ENCODE results near the gene ZMYND15. TPM values are rescaled to one million over a fixed set of nuclear protein-coding genes. Genes with fewer than 3 reads are reported as not detected.

ZMYND15 gene
- total and polyA plus RNA-seq, 2 of the 13 experiments (the other 11 are each of a cell fraction or from before 2014, with no cell fraction given), result 0.24 to 2.7 TPM

DNA sequence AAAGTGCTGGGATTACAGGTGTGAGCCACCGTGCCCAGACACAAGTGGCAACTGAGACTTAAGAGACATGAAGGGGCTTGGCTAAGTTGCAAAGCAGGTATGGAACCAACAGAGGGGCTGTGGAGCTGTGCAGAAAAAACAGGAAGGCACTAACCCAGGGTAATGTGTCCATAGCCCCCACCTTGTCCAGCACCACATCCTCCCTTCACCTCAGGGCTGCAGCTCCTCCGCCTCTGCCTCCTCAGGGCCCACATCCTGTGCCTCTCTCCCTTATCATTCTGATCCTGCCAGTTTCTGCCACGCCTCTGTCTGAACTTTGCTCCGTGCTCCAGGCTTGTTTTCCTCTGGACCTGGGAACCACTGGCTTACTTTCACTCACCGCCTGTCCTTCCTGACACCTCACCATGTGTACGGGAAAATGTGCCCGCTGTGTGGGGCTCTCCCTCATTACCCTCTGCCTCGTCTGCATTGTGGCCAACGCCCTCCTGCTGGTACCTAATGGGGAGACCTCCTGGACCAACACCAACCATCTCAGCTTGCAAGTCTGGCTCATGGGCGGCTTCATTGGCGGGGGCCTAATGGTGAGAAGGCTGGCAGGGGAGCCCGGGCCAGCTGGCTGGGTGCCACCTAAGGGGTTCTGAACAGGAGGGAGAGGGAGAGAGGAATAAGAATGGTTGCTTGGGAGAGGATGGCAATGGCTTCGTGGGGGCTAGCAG, 32.0 kb downstream of the ZMYND15 start, which contains the start of gene TM4SF5 (continued):
- TF ChIP-seq, protein P1, sequence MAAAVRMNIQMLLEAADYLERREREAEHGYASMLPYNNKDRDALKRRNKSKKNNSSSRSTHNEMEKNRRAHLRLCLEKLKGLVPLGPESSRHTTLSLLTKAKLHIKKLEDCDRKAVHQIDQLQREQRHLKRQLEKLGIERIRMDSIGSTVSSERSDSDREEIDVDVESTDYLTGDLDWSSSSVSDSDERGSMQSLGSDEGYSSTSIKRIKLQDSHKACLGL (CRISPR knock-in tag; IDR thresholded peaks at IDR 0.05), result peak; percentile 94; the same call in 1 of the 2 replicates
- TF ChIP-seq, protein P2, sequence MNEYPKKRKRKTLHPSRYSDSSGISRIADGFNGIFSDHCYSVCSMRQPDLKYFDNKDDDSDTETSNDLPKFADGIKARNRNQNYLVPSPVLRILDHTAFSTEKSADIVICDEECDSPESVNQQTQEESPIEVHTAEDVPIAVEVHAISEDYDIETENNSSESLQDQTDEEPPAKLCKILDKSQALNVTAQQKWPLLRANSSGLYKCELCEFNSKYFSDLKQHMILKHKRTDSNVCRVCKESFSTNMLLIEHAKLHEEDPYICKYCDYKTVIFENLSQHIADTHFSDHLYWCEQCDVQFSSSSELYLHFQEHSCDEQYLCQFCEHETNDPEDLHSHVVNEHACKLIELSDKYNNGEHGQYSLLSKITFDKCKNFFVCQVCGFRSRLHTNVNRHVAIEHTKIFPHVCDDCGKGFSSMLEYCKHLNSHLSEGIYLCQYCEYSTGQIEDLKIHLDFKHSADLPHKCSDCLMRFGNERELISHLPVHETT (CRISPR knock-in tag; conservative IDR thresholded peaks at IDR 0.05), result 0 out of 2 replicates have a peak, but pooled peaks have one; percentile 19
- TF ChIP-seq ISX (CRISPR knock-in tag; conservative IDR thresholded peaks at IDR 0.05), result peak; percentile 55; the same call in 1 of the 2 replicates
- TF ChIP-seq ZNF709 (CRISPR knock-in tag; IDR thresholded peaks at IDR 0.05), result peak; percentile 68; the same call in 1 of the 2 replicates
- TF ChIP-seq, protein P3, sequence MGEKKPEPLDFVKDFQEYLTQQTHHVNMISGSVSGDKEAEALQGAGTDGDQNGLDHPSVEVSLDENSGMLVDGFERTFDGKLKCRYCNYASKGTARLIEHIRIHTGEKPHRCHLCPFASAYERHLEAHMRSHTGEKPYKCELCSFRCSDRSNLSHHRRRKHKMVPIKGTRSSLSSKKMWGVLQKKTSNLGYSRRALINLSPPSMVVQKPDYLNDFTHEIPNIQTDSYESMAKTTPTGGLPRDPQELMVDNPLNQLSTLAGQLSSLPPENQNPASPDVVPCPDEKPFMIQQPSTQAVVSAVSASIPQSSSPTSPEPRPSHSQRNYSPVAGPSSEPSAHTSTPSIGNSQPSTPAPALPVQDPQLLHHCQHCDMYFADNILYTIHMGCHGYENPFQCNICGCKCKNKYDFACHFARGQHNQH (CRISPR knock-in tag; IDR thresholded peaks at IDR 0.05), result peak; percentile 84
- TF ChIP-seq, protein P4, sequence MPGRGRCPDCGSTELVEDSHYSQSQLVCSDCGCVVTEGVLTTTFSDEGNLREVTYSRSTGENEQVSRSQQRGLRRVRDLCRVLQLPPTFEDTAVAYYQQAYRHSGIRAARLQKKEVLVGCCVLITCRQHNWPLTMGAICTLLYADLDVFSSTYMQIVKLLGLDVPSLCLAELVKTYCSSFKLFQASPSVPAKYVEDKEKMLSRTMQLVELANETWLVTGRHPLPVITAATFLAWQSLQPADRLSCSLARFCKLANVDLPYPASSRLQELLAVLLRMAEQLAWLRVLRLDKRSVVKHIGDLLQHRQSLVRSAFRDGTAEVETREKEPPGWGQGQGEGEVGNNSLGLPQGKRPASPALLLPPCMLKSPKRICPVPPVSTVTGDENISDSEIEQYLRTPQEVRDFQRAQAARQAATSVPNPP (CRISPR knock-in tag; IDR thresholded peaks at IDR 0.05), result 0 out of 2 replicates have a peak, but pooled peaks have one; percentile 69
- TF ChIP-seq IKZF4 (CRISPR knock-in tag; IDR thresholded peaks at IDR 0.05; ENCODE audit: borderline replicate concordance, low read depth, not compliant biosample characterization), result no peak
- no peak; the same call in 1 of the 2 replicates for TF ChIP-seq ELF1 (CRISPR knock-in tag; IDR thresholded peaks at IDR 0.05)
- no peak for TF ChIP-seq ZZZ3 (CRISPR knock-in tag; IDR thresholded peaks at IDR 0.05; ENCODE audit: borderline replicate concordance)
- TF ChIP-seq, protein P5, sequence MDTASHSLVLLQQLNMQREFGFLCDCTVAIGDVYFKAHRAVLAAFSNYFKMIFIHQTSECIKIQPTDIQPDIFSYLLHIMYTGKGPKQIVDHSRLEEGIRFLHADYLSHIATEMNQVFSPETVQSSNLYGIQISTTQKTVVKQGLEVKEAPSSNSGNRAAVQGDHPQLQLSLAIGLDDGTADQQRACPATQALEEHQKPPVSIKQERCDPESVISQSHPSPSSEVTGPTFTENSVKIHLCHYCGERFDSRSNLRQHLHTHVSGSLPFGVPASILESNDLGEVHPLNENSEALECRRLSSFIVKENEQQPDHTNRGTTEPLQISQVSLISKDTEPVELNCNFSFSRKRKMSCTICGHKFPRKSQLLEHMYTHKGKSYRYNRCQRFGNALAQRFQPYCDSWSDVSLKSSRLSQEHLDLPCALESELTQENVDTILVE (CRISPR knock-in tag; IDR thresholded peaks at IDR 0.05), result peak; percentile 23; the same call in 1 of the 2 replicates
- peak; percentile 52 for TF ChIP-seq BCL6 (CRISPR knock-in tag; IDR thresholded peaks at IDR 0.05)
- TF ChIP-seq, protein P6, sequence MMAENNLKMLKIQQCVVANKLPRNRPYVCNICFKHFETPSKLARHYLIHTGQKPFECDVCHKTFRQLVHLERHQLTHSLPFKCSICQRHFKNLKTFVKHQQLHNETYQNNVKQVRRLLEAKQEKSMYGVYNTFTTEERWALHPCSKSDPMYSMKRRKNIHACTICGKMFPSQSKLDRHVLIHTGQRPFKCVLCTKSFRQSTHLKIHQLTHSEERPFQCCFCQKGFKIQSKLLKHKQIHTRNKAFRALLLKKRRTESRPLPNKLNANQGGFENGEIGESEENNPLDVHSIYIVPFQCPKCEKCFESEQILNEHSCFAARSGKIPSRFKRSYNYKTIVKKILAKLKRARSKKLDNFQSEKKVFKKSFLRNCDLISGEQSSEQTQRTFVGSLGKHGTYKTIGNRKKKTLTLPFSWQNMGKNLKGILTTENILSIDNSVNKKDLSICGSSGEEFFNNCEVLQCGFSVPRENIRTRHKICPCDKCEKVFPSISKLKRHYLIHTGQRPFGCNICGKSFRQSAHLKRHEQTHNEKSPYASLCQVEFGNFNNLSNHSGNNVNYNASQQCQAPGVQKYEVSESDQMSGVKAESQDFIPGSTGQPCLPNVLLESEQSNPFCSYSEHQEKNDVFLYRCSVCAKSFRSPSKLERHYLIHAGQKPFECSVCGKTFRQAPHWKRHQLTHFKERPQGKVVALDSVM (CRISPR knock-in tag; IDR thresholded peaks at IDR 0.05), result peak; percentile 90
- TF ChIP-seq ARNT (IDR thresholded peaks at IDR 0.05), result no peak
- peak; percentile 60; the same call in 1 of the 2 replicates for TF ChIP-seq ZNF644 (CRISPR knock-in tag; IDR thresholded peaks at IDR 0.05; ENCODE audit: low read depth)
- 0 out of 2 replicates have a peak, but pooled peaks have one; percentile 36 for TF ChIP-seq ZNF234 (CRISPR knock-in tag; conservative IDR thresholded peaks at IDR 0.05)
- TF ChIP-seq, protein P7, sequence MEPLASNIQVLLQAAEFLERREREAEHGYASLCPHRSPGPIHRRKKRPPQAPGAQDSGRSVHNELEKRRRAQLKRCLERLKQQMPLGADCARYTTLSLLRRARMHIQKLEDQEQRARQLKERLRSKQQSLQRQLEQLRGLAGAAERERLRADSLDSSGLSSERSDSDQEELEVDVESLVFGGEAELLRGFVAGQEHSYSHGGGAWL (CRISPR knock-in tag; IDR thresholded peaks at IDR 0.05), result peak; percentile 67; the same call in 1 of the 2 replicates
- TF ChIP-seq, protein P8, sequence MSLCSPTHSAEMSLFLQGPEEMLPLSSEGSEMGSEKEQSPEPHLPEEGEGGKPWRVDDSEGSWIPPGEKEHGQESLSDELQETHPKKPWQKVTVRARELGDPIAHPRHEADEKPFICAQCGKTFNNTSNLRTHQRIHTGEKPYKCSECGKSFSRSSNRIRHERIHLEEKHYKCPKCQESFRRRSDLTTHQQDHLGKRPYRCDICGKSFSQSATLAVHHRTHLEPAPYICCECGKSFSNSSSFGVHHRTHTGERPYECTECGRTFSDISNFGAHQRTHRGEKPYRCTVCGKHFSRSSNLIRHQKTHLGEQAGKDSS (CRISPR knock-in tag; IDR thresholded peaks at IDR 0.05; ENCODE audit: borderline replicate concordance, low read depth), result peak; percentile 24; the same call in 1 of the 2 replicates
- peak; percentile 95 for TF ChIP-seq FOXK2 (IDR thresholded peaks at IDR 0.05)
- 0 out of 2 replicates have a peak, but pooled peaks have one; percentile 30 for TF ChIP-seq ZSCAN20 (CRISPR knock-in tag; IDR thresholded peaks at IDR 0.05; ENCODE audit: borderline replicate concordance)
- TF ChIP-seq ARNTL (CRISPR knock-in tag; IDR thresholded peaks at IDR 0.05), result peak; percentile 78; the same call in 1 of the 2 replicates
